HepG2 (cell line): ENCODE data around the gene ITGB3.

Experiments
- NFE2L2 ChIP-seq: fragments of 150-350 bp; IDR thresholded peaks from 2 replicates; pipeline ENCODE4 v1.6.1; 2014; ENCODE audit warnings: low read length
- TF ChIP-seq, protein P1 (sequence below): sonication (generic); formaldehyde crosslinking; IDR thresholded peaks from 2 replicates; pipeline ENCODE4 v1.5.0; 2020; ENCODE audit warnings: mild to moderate bottlenecking, missing genetic modification reagents, moderate library complexity

DNA sequence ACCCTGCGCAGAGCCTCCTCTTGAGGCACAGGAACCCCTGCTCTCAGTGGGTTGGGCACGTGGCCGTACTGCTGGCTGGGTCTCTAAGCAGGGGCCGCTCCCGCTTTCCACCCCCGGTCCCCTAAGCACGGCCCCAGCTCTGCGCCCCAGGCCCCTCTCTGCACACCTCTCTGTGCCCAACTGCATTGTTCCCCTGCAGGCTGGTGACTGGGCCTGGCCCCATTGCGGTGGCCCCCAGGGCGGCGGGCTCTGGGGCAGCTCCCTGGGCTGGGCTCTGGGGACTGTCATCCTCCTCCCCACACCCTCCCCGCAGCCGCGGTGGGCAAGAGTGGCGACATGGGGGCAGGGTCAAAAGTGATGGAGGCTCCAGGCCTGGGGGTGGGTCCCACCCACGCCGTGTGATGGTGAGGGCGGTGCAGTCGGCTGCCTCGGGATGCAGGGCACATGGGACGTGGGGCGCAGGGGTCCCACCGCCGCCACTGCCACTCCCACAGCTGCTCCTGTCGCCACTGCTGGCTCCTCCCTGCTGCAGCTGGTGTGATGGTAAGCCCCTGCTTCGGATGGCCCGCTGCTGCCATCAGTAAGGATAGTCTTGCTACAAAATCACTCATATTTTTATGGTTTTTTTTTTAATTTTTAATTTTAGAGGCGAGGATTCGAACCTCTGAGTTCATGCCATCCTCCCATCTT lies 15.2 kb upstream of the ITGB3 start:
- no peak for TF ChIP-seq NFE2L2
- TF ChIP-seq, protein P1, sequence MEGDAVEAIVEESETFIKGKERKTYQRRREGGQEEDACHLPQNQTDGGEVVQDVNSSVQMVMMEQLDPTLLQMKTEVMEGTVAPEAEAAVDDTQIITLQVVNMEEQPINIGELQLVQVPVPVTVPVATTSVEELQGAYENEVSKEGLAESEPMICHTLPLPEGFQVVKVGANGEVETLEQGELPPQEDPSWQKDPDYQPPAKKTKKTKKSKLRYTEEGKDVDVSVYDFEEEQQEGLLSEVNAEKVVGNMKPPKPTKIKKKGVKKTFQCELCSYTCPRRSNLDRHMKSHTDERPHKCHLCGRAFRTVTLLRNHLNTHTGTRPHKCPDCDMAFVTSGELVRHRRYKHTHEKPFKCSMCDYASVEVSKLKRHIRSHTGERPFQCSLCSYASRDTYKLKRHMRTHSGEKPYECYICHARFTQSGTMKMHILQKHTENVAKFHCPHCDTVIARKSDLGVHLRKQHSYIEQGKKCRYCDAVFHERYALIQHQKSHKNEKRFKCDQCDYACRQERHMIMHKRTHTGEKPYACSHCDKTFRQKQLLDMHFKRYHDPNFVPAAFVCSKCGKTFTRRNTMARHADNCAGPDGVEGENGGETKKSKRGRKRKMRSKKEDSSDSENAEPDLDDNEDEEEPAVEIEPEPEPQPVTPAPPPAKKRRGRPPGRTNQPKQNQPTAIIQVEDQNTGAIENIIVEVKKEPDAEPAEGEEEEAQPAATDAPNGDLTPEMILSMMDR (CRISPR knock-in tag): no peak
